ENCODE measurements around the gene SORCS1. TPM values are rescaled to one million over a fixed set of nuclear protein-coding genes. Genes with fewer than 3 reads are reported as not detected.

Gene SORCS1
- total and polyA plus RNA-seq, 2 of the 8 experiments (the other 6 are each of a cell fraction or from before 2014, with no cell fraction given): 4.1 to 4.6 TPM

DNA sequence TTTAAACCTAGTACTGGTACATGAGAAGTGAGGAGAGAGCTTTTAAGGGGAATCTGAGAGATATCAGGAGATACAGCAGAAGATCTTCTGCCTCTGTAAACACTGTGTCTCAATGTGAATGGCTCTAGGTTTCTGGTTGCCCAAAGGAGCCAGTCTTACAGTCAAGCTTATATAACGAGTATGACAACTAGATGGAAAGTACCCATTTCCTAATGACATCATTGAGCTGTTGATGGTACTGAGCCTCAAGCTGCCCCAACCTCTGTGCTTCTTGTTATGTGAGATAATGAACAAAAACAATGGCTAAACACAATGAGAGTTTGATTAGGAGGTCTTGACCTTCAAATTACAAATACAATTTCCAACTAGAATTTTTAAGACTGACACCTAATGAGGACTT lies 451.5 kb downstream of the SORCS1 start:
- H2BK20ac ChIP-seq (ENCODE audit: low read length): no peak overlapping the region
- H3K4ac ChIP-seq (replicated peaks; ENCODE audit: insufficient read length, low read depth, low read length): no peak overlapping the region
- no peak overlapping the region for H3K9ac ChIP-seq (replicated peaks in 1 of 4; ENCODE audit: extremely low read depth in 1 of 4, low read depth in 3 of 4, low read length in 3 of 4)
- H3K4me3 ChIP-seq (ENCODE audit: extremely low read depth in 1 of 4, insufficient read depth in 2 of 4, low read depth in 3 of 4, low read length in 4 of 4): no peak overlapping the region
- H3K79me2 ChIP-seq (ENCODE audit: control insufficient read depth in 1 of 2, insufficient read depth in 2 of 2, low read length in 2 of 2): no peaks in the 10 kb centered on the region
- H3K4me2 ChIP-seq (ENCODE audit: insufficient read depth in 1 of 2, low read depth in 2 of 2, low read length in 2 of 2): no peak overlapping the region
- no peak overlapping the region for H4K8ac ChIP-seq (ENCODE audit: extremely low read depth, insufficient read depth, low read length)
- H4K5ac ChIP-seq (ENCODE audit: insufficient read length, low read depth, low read length): no peak overlapping the region
- no peak overlapping the region for H3K14ac ChIP-seq (ENCODE audit: insufficient read length)
- H4K20me1 ChIP-seq (replicated peaks in 1 of 2; ENCODE audit: control insufficient read depth in 1 of 2, insufficient read depth in 2 of 2, low read length in 2 of 2): no peaks in the 10 kb centered on the region
- 89% methylated on average over 1 of the region's 1 CpG; no CpG with 5 or more reads in 1 of the 2 experiments for WGBS, 2 experiments (ENCODE audit: extremely low coverage in 1 of 2, insufficient coverage in 1 of 2, insufficient read length in 1 of 2, insufficient replicate concordance in 2 of 2, low coverage in 1 of 2, low lambda C conversion rate in 2 of 2, missing lambda C conversion rate in 1 of 2)
- no peak overlapping the region for H2AFZ ChIP-seq (ENCODE audit: low read length)
- no peak overlapping the region for H3K18ac ChIP-seq (ENCODE audit: extremely low read depth, low read length)
- no peaks in the 10 kb centered on the region for H3K36me3 ChIP-seq (ENCODE audit: control insufficient read depth in 2 of 4, insufficient read depth in 4 of 4, low read length in 3 of 4)
- TF ChIP-seq BRCA1 (IDR thresholded peaks at IDR 0.05; ENCODE audit: low read depth, low read length) (no peak), CREB1 (IDR thresholded peaks at IDR 0.05) (no peak), CEBPB (IDR thresholded peaks at IDR 0.05; ENCODE audit: low read depth, low read length) (no peak)
- TF ChIP-seq, protein P1, sequence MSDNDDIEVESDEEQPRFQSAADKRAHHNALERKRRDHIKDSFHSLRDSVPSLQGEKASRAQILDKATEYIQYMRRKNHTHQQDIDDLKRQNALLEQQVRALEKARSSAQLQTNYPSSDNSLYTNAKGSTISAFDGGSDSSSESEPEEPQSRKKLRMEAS (IDR thresholded peaks at IDR 0.05): no peak
- H3K9me3 ChIP-seq (ENCODE audit: insufficient read depth in 2 of 2, low read depth in 1 of 2, low read length in 1 of 2): no peaks in the 10 kb centered on the region
- CTCF ChIA-PET (ENCODE audit: partially characterized antibody): interaction anchor here (0.6 to 5.2 kb wide), 16 partner anchors 10 to 551 kb away, joined by 3 to 52 read pairs (median 4); no protein-coding TSS in a partner anchor
- POLR2A ChIA-PET (ENCODE audit: partially characterized antibody): no interaction called here
- no peaks in the 10 kb centered on the region for H3K27me3 ChIP-seq (replicated peaks in 1 of 4; ENCODE audit: control insufficient read depth in 3 of 4, extremely low read depth in 1 of 4, insufficient read depth in 3 of 4, low read length in 3 of 4)
- H4K91ac ChIP-seq (replicated peaks; ENCODE audit: insufficient read length, low read length): no peak overlapping the region
- no peak overlapping the region for H3K27ac ChIP-seq (ENCODE audit: low read depth, low read length)
- H3K23ac ChIP-seq (ENCODE audit: insufficient read length): no peak overlapping the region
- no peak overlapping the region for H3K56ac ChIP-seq (replicated peaks; ENCODE audit: insufficient read length, low read depth, low read length)
- H2BK5ac ChIP-seq (ENCODE audit: low read depth, low read length): no peak overlapping the region
- H2BK120ac ChIP-seq (replicated peaks; ENCODE audit: low read depth, low read length): no peak overlapping the region
- no peaks in the 10 kb centered on the region for H3K23me2 ChIP-seq (ENCODE audit: low read depth, low read length)
- FAIRE-seq (no peak), DNase-seq (ENCODE audit: low read depth in 1 of 2, low spot score in 2 of 2) (no peak)
- H2BK12ac ChIP-seq (ENCODE audit: low read depth, low read length): no peak overlapping the region
- no peak overlapping the region for H2AK5ac ChIP-seq (ENCODE audit: low read depth, low read length)
- H3K79me1 ChIP-seq (ENCODE audit: low read depth, low read length): no peaks in the 10 kb centered on the region
- peaks cover 0 to 4% (median 3%) of the 10 kb centered on the region in 4 experiments; a peak in 4 of 7 replicates for H3K4me1 ChIP-seq (replicated peaks in 1 of 4; ENCODE audit: control insufficient read depth in 3 of 4, insufficient read depth in 4 of 4, low read length in 3 of 4)
- H2BK15ac ChIP-seq (ENCODE audit: low read length): no peak overlapping the region
